ENCODE data around the gene TGM5.

- TF ChIP-seq CTCF (IDR thresholded peaks at IDR 0.05; ENCODE audit: insufficient read depth, low read length, poor library complexity, severe bottlenecking) (no peak), EZH2phosphoT487 (conservative IDR thresholded peaks at IDR 0.05; ENCODE audit: low read length) (no peak)
Measured at GRCh38 chr15:43232289-43232874, 34.3 kb downstream of the TGM5 start.

Data from SU-DHL-6 (cell line).